RWPE1 (cell line): Measurements from ENCODE around the gene LAMC3.

Experiments used
- CTCF ChIA-PET: fragments of 350-600 bp; sonication (Branson Sonifier 250); formaldehyde crosslinking; extraction: SDS; loops from one replicate; lab custom pipeline; 2021; lab: Yijun Ruan, JAX
- POLR2A ChIA-PET: fragments of 400-600 bp; formaldehyde crosslinking; extraction: SDS; loops from one replicate; lab custom pipeline; 2020; ENCODE audit warnings: antibody characterized with exemption; ENCODE audit not compliant: low non-redundant PET; lab: Yijun Ruan, JAX
- DNase-seq: peaks from one replicate; pipeline ENCODE4 v3.0.0; 2012; ENCODE audit warnings: low spot score
- H3K27ac ChIP-seq: fragments of 450-650 bp; 2 replicates; pipeline ENCODE4 v1.5.1; 2017
- CTCF ChIP-seq: fragments of 450-650 bp; conservative IDR thresholded peaks from 2 replicates; pipeline ENCODE4 v1.5.1; 2017; ENCODE audit warnings: low read depth, mild to moderate bottlenecking

LAMC3 gene

GRCh38 chr9:130963337-130963908 is 45.6 kb upstream of the LAMC3 start:
- ChIA-PET POLR2A (no interaction called here), CTCF (no interaction called here)
- TF ChIP-seq CTCF = no peak
- DNase-seq = no peak
- peak overlapping the region; percentile 88 for H3K27ac ChIP-seq

- ChIA-PET CTCF (no interaction called here), POLR2A (no interaction called here)
- no peak for TF ChIP-seq CTCF
- H3K27ac ChIP-seq = peak overlapping the region; percentile 88
- no peak for DNase-seq
Measured at GRCh38 chr9:130963916-130964315, 45.1 kb upstream of the LAMC3 start.

GRCh38 chr9:130965680-130966079 is 43.3 kb upstream of the LAMC3 start:
- CTCF ChIA-PET = interaction anchor here (0.6 to 1.0 kb wide), 4 partner anchors 8 to 403 kb away, joined by 3 to 6 read pairs (median 4); no protein-coding TSS in a partner anchor
- POLR2A ChIA-PET = no interaction called here
- TF ChIP-seq CTCF = no peak
- H3K27ac ChIP-seq = no peak overlapping the region
- DNase-seq = no peak

- POLR2A ChIA-PET = no interaction called here
- CTCF ChIA-PET = no interaction called here
- TF ChIP-seq CTCF = no peak
- H3K27ac ChIP-seq = peak overlapping the region; percentile 46
- no peak for DNase-seq
Measured at GRCh38 chr9:130970052-130970451, 38.9 kb upstream of the LAMC3 start.

DNA sequence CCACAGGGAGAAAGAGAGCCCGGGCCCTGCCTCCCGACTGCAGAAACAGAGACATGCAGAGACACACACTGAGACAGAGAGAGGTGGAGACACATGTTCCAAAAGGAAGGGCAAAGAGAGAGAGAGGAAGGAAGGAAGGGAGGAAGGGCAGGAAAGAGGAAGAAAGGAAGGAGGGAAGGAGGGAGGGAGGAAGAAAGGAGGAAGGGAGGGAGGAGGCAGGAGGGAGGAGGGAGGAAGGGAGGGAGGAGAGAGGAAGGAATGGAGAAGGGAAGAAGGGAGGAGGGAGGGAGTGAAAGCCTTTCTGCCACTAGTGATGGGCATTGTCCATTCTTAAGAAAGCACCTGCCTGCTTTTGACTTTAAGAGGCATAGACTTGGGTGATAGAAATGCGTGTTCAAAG is 38.1 kb upstream of the LAMC3 start:
- H3K27ac ChIP-seq = no peak overlapping the region
- DNase-seq = no peak
- ChIA-PET CTCF (no interaction called here), POLR2A (no interaction called here)
- no peak for TF ChIP-seq CTCF

GRCh38 chr9:130971294-130971849 is 37.6 kb upstream of the LAMC3 start:
- H3K27ac ChIP-seq = no peak overlapping the region
- ChIA-PET POLR2A (no interaction called here), CTCF (no interaction called here)
- no peak for DNase-seq
- no peak for TF ChIP-seq CTCF
